HEK293 (cell line): ENCODE data around the gene CEP89.
"Not testable (repeated sequence)": the region's sequence is repeated elsewhere in the genome, so short reads cannot be mapped to it uniquely, and the experiment has no call there.

ENCODE experiments used
- ZEB2 ChIP-seq: fragments of 450-650 bp; formaldehyde crosslinking; IDR thresholded peaks from 2 replicates; pipeline ENCODE4 v1.5.1; 2016; ENCODE audit warnings: missing biosample characterization, missing genetic modification characterization
- ZFP41 ChIP-seq: fragments of 450-650 bp; formaldehyde crosslinking; IDR thresholded peaks from 2 replicates; pipeline ENCODE4 v1.5.1; 2016; ENCODE audit warnings: missing biosample characterization, missing genetic modification characterization, borderline replicate concordance
- ZNF169 ChIP-seq: fragments of 450-650 bp; formaldehyde crosslinking; IDR thresholded peaks from 2 replicates; pipeline ENCODE4 v1.5.1; 2016; ENCODE audit warnings: missing biosample characterization, missing genetic modification characterization
- ZNF391 ChIP-seq: fragments of 450-650 bp; formaldehyde crosslinking; IDR thresholded peaks from 2 replicates; pipeline ENCODE4 v1.5.1; 2016; ENCODE audit warnings: low read depth, missing biosample characterization, missing genetic modification characterization, borderline replicate concordance
- ZNF560 ChIP-seq: fragments of 450-650 bp; formaldehyde crosslinking; IDR thresholded peaks from 2 replicates; pipeline ENCODE4 v1.5.1; 2017; ENCODE audit warnings: missing biosample characterization, missing genetic modification characterization, borderline replicate concordance

- not testable (repeated sequence) for TF ChIP-seq ZNF391 (tag by site-specific recombination); ZEB2 (tag by site-specific recombination); ZNF169; ZFP41; ZNF560 (tag by site-specific recombination)
Observed at GRCh38 chr19:32982488-32982887, 10.7 kb upstream of the CEP89 start.
